GM12878 (cell line): ENCODE results near the gene FAM72A. TPM values are rescaled to one million over a fixed set of nuclear protein-coding genes. Genes with fewer than 3 reads are reported as not detected.
"Not testable (repeated sequence)": the region's sequence is repeated elsewhere in the genome, so short reads cannot be mapped to it uniquely, and the experiment has no call there.

ENCODE experiments used
- ATAC-seq: fragments of 200-7000 bp; cut with Tn5 transposase; 3 replicates; pipeline ENCODE4 v1.9.1; 2020; ENCODE audit warnings: mild to moderate bottlenecking, moderate library complexity
- BruUV-seq: library from RNA; stranded (reverse); fragments of 400-500 nt; replicated peaks from 2 replicates; lab custom pipeline; 2021; lab: Mats Ljungman, UMichigan
- CTCF ChIA-PET: fragments of 300-600 bp; sonication (Branson Sonifier 250); formaldehyde crosslinking; extraction: SDS; loops from one replicate; lab custom pipeline; 2021; ENCODE audit warnings: inconsistent platforms; lab: Yijun Ruan, JAX
- POLR2A ChIA-PET: fragments of 350-600 bp; formaldehyde crosslinking; extraction: SDS; loops from one replicate; lab custom pipeline; 2021; ENCODE audit warnings: inconsistent platforms; lab: Charles Lee
- RAD21 ChIA-PET: fragments of 300-600 bp; sonication (Branson Sonifier 250); formaldehyde crosslinking; loops from one replicate; lab custom pipeline; 2023; ENCODE audit warnings: antibody characterized with exemption; ENCODE audit not compliant: unreplicated experiment; lab: Charles Lee
- SMC1A ChIA-PET: fragments of 300-600 bp; sonication (Branson Sonifier 250); formaldehyde crosslinking; loops from one replicate; lab custom pipeline; 2023; ENCODE audit not compliant: unreplicated experiment, uncharacterized antibody; lab: Charles Lee
- DNase-seq: peaks from one replicate; pipeline ENCODE4 v3.0.0-alpha.2; 2011; ENCODE audit warnings: low read depth, low spot score
- FAIRE-seq: peaks from 3 replicates; lab custom pipeline; 2011; peaks lifted over from hg19 to GRCh38; lab: Jason Lieb, UNC
- H2AFZ ChIP-seq: 2 replicates; pipeline ENCODE4 v1.6.0; 2011; ENCODE audit warnings: low read depth, low read length, control low read depth; ENCODE audit not compliant: control insufficient read depth
- H3K27ac ChIP-seq: 2 replicates; pipeline ENCODE4 v1.5.1; 2011; ENCODE audit warnings: control low read depth; ENCODE audit not compliant: control insufficient read depth, insufficient read depth
- H3K27me3 ChIP-seq, 2 experiments: replicated peaks in 1 of 2; 2 replicates each; pipeline versions ENCODE4 v1.6.0 to v1.6.1; 2011; ENCODE audit warnings: low read length in 1 of 2; ENCODE audit not compliant: control insufficient read depth in 2 of 2, insufficient read depth in 2 of 2
- H3K36me3 ChIP-seq, 2 experiments: 2 replicates each; pipeline ENCODE4 v1.5.1; 2011; ENCODE audit warnings: low read length in 1 of 2; ENCODE audit not compliant: control insufficient read depth in 2 of 2, insufficient read depth in 2 of 2
- H3K4me1 ChIP-seq: 2 replicates; pipeline ENCODE4 v1.6.1; 2011; ENCODE audit warnings: mild to moderate bottlenecking, low read length, moderate library complexity, mixed read lengths; ENCODE audit not compliant: control insufficient read depth, insufficient read depth
- H3K4me2 ChIP-seq: 2 replicates; pipeline ENCODE4 v1.6.0; 2011; ENCODE audit warnings: control low read depth; ENCODE audit not compliant: control insufficient read depth, insufficient read depth
- H3K4me3 ChIP-seq: fragments of 200-600 bp; sonication (generic); 2 replicates; pipeline ENCODE4 v1.5.1; 2016
- H3K79me2 ChIP-seq: 2 replicates; pipeline ENCODE4 v1.6.0; 2011; ENCODE audit warnings: low read length; ENCODE audit not compliant: control insufficient read depth, insufficient read depth
- H3K9ac ChIP-seq: 2 replicates; pipeline ENCODE4 v1.8.0; 2011; ENCODE audit warnings: low read length, control low read depth, mixed read lengths; ENCODE audit not compliant: control insufficient read depth, insufficient read depth
- H3K9me3 ChIP-seq: replicated peaks from 3 replicates; pipeline ENCODE4 v1.5.1; 2011; ENCODE audit warnings: mild to moderate bottlenecking, low read length; ENCODE audit not compliant: control insufficient read depth, insufficient read depth
- H4K20me1 ChIP-seq: 2 replicates; pipeline ENCODE4 v1.6.0; 2011; ENCODE audit not compliant: control insufficient read depth, insufficient read depth
- WGBS: methylation state at CpG from one replicate; pipeline ENCODE4 v1.1.6; 2016; ENCODE audit warnings: low lambda C conversion rate; ENCODE audit not compliant: insufficient replicate concordance, insufficient coverage; ENCODE audit errors: missing lambda C conversion rate; 5-methylcytosine and 5-hydroxymethylcytosine counted together
- in situ Hi-C: fragments of 300-500 bp; cut with MboI; formaldehyde crosslinking; loops from 9 replicates; pipeline ENCODE4 v1.14.3; 2018; ENCODE audit warnings: mixed read lengths
- intact Hi-C: fragments of 100-400 bp; cut with micrococcal nuclease; formaldehyde crosslinking; loops from one replicate; pipeline ENCODE4 v1.14.2; 2022; ENCODE audit not compliant: unreplicated experiment
- polyA plus RNA-seq, 11 experiments: library from polyadenylated mRNA; depleted of rRNA in 4 of 11; unstranded in 6 of 11; stranded (reverse) in 5 of 11; fragments of >200 nt; fragmentation: Nextera tagmentation in 4 of 11; fragmentation: Illumina TruSeq in 1 of 11; extraction: Ambion mirVana in 4 of 11; extraction: Trizol in 1 of 11; gene quantifications; 1 replicate in 1 of 11; 2 replicates in 10 of 11; pipeline versions ENCODE4 v1.2.1 to v1.2.3, GENCODE V29; 2011 to 2016; ENCODE audit warnings: inconsistent platforms in 2 of 11, missing spikeins in 2 of 11, low read depth in 1 of 11
- total RNA-seq, 4 experiments: library from RNA; depleted of rRNA in 3 of 4; stranded (reverse); fragments of >200 nt in 3 of 4; fragmentation: Illumina TruSeq in 1 of 4; extraction: Trizol in 1 of 4; gene quantifications; 2 replicates each; pipeline versions ENCODE4 v1.2.1 to v1.2.3, GENCODE V29; 2013 to 2021

Gene FAM72A
- total and polyA plus RNA-seq, 10 of the 15 experiments (the other 5 are each of a cell fraction or from before 2014, with no cell fraction given) = 7.5 to 36.7 (median 18.6) TPM

- H3K27me3 ChIP-seq, BruUV-seq, ATAC-seq, CTCF ChIA-PET, RAD21 ChIA-PET, H2AFZ ChIP-seq, H4K20me1 ChIP-seq, POLR2A ChIA-PET, H3K4me1 ChIP-seq, H3K9ac ChIP-seq, H3K9me3 ChIP-seq, H3K27ac ChIP-seq, H3K79me2 ChIP-seq, SMC1A ChIA-PET, H3K36me3 ChIP-seq, DNase-seq, in situ Hi-C loops, FAIRE-seq, H3K4me3 ChIP-seq, intact Hi-C loops, H3K4me2 ChIP-seq: not testable (repeated sequence)
- 47% methylated on average over 4 of the region's 4 CpGs for WGBS
Observed at GRCh38 chr1:206225386-206225785, 22.7 kb upstream of the FAM72A start.

GRCh38 chr1:206224190-206224776 lies 21.6 kb upstream of the FAM72A start:
- BruUV-seq, H3K27ac ChIP-seq, H3K36me3 ChIP-seq, FAIRE-seq, H3K79me2 ChIP-seq, H3K9me3 ChIP-seq, H3K9ac ChIP-seq, ATAC-seq, RAD21 ChIA-PET, H4K20me1 ChIP-seq, H2AFZ ChIP-seq, intact Hi-C loops, in situ Hi-C loops, H3K27me3 ChIP-seq, H3K4me1 ChIP-seq, SMC1A ChIA-PET, H3K4me3 ChIP-seq, H3K4me2 ChIP-seq, CTCF ChIA-PET, DNase-seq, POLR2A ChIA-PET: not testable (repeated sequence)
- WGBS = 75% methylated on average over 2 of the region's 6 CpGs

- H3K4me1 ChIP-seq, H3K9ac ChIP-seq, H3K4me3 ChIP-seq, H3K9me3 ChIP-seq, H4K20me1 ChIP-seq, RAD21 ChIA-PET, in situ Hi-C loops, SMC1A ChIA-PET, BruUV-seq, H3K27ac ChIP-seq, H3K36me3 ChIP-seq, ATAC-seq, CTCF ChIA-PET, intact Hi-C loops, DNase-seq, H3K27me3 ChIP-seq, H3K4me2 ChIP-seq, H2AFZ ChIP-seq, POLR2A ChIA-PET, H3K79me2 ChIP-seq, FAIRE-seq: not testable (repeated sequence)
- WGBS = no CpG with 5 or more reads among the region's 4 CpGs
Observed at GRCh38 chr1:206221585-206221984, 18.9 kb upstream of the FAM72A start.

- H2AFZ ChIP-seq, H3K4me1 ChIP-seq, H3K36me3 ChIP-seq, H3K9me3 ChIP-seq, CTCF ChIA-PET, FAIRE-seq, in situ Hi-C loops, ATAC-seq, H3K9ac ChIP-seq, H3K4me2 ChIP-seq, DNase-seq, intact Hi-C loops, BruUV-seq, H3K27me3 ChIP-seq, POLR2A ChIA-PET, H3K27ac ChIP-seq, H3K79me2 ChIP-seq, RAD21 ChIA-PET, H4K20me1 ChIP-seq, SMC1A ChIA-PET, H3K4me3 ChIP-seq: not testable (repeated sequence)
- WGBS = 71% methylated on average over 4 of the region's 4 CpGs
Observed at GRCh38 chr1:206220332-206221000, 17.8 kb upstream of the FAM72A start.
